HG03039 (cell line): ENCODE data around the gene CEP170B.

Experiments
- ATAC-seq: cut with Tn5 transposase; IDR thresholded peaks from one replicate; pipeline ENCODE4 v1.9.1; 2021; ENCODE audit warnings: mild to moderate bottlenecking, moderate library complexity; ENCODE audit not compliant: unreplicated experiment

Gene CEP170B

DNA sequence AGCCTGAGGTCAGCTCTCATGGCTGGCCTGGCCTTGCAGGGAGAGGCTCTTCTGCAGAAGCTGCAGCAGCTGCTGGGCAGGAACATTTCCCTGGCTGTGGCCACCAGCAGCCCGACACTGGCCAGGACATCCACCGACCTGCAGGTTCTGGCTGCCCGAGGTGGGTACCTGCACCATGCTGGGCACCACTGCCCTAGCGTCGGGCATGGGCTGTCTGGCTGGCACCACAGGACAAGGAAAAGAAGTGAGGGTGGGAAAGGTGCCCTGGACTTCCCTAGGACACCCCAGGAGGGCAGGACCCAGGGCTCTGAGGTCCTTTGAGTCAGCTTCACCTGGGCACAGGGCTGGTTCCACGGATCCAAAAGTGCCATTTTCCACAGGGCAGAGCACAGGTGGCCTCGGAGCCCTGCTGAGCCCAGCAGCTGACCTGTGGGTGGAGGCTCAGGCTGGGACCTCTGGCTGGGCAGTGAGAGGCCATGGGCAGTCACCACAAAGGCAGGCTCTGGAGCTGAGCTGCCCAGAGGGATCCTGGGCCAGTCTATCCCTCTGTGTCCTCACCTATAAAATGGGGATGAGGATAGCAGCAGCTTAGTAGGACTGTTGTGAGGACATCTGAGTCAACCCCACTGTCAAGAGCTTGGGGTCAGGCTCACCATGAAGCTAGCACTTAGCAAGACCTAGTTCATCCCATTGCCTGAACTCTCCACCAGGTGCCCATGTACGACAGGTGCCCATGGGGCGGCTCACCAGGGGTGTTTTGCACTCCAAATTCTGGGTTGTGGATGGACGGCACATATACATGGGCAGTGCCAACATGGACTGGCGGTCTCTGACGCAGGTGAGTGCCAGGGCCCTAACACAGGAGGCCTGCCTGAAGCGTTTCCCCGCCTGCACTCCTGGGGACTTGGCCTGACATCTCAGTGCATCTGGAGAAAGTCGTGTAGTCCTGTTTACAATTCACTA lies 64.5 kb downstream of the CEP170B start:
- no peak for ATAC-seq

GRCh38 chr14:104930526-104931303 lies 65.6 kb downstream of the CEP170B start:
- ATAC-seq = no peak

GRCh38 chr14:104931304-104931770 lies 66.3 kb downstream of the CEP170B start:
- no peak for ATAC-seq

DNA sequence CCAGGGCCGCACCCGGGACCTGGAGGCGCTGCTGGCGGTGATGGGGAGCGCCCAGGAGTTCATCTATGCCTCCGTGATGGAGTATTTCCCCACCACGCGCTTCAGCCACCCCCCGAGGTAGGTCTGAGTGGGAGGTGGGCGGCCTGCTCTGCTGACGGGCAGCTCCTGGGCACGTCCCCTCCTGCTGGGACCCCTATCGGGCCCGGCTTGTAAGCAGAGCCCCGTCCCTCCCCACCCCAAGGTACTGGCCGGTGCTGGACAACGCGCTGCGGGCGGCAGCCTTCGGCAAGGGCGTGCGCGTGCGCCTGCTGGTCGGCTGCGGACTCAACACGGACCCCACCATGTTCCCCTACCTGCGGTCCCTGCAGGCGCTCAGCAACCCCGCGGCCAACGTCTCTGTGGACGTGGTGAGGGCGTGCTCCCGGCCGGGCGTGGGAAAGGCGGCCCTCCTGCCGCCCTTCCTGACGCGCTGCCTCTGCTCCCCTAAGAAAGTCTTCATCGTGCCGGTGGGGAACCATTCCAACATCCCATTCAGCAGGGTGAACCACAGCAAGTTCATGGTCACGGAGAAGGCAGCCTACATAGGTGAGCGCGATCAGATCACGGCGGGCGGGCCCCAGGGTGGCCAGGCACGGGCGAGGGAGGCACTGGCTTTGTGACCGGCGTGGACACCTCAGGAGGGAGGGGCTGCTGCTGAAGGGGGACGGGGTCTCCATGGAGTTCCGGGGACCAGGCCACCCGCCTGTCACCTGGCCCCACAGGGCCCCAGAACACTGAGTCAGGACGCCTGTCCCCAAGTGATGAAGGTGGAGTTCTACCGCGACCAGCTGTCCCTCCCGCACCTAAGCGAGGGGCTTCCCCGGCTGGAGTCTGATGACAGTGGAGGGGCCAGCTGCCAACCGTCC lies 67.0 kb downstream of the CEP170B start:
- ATAC-seq = no peak

DNA sequence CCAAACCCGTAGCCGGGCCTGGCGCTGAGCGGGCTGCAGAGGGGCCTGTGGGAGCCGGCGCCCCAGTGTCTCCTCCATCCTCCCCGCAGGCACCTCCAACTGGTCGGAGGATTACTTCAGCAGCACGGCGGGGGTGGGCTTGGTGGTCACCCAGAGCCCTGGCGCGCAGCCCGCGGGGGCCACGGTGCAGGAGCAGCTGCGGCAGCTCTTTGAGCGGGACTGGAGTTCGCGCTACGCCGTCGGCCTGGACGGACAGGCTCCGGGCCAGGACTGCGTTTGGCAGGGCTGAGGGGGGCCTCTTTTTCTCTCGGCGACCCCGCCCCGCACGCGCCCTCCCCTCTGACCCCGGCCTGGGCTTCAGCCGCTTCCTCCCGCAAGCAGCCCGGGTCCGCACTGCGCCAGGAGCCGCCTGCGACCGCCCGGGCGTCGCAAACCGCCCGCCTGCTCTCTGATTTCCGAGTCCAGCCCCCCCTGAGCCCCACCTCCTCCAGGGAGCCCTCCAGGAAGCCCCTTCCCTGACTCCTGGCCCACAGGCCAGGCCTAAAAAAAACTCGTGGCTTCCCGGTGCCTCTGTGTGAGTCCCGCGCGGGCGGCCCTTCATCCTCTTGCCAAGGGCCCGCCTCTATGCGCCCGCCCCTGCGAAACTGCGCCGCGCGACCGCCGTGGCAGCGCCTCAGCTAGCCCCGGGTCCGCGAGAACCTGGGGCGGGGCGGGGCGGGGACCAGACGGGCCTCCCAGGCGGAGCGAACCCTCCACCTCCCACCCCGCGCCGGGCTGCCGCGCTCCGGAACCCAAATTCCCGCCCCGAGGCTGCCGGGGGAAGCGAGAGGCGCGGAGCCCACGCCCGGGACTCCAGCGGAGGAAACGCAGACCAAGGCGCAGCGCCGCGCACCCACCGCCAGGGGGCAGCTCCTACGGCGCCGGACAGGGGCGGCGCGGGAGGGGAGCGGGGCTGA lies 67.9 kb downstream of the CEP170B start:
- no peak for ATAC-seq

DNA sequence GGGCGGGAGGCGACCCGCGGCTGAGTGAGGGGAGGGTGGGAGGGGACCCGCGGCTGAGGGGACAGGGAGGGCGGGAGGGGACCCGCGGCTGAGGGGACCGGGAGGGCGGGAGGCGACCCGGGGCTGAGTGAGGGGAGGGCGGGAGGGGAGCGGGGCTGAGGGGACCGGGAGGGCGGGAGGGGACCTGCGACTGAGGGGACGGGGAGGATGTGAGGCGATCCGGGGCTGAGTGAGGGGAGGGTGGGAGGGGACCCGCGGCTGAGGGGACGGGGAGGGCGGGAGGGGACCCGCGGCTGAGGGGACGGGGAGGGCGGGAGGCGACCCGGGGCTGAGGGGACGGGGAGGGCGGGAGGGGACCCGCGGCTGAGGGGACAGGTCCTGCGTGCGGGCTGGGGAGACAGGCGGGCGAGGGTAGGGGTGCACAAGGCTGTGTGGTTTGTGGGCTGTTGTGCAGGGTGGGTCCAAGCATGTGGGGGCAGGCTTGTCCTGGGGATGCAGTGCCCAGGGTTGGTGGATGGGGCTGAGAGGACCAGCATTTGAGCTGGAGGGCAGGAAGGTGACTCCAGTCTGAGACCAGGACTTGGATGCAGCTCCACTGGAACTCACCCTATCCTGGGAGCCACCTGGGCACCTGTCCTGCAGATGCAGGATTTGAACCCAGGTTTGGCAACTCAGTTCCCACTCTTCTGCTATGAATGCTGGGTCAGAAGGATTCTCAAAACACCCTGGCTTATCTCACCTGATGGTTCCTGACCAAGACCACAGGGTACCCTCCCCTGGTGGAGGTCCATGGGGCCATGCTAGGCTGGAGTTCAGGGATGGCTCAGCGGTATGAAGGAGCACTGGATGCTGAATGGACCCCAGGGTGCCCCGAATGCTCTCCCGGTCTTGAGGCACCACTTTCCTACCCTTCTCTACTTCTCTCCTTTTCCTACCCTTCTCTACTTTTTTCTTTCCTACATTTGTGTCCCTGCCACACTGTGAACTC lies 69.0 kb downstream of the CEP170B start:
- ATAC-seq = no peak

- no peak for ATAC-seq
Measured at GRCh38 chr14:104935026-104935650, 70.1 kb downstream of the CEP170B start.

DNA sequence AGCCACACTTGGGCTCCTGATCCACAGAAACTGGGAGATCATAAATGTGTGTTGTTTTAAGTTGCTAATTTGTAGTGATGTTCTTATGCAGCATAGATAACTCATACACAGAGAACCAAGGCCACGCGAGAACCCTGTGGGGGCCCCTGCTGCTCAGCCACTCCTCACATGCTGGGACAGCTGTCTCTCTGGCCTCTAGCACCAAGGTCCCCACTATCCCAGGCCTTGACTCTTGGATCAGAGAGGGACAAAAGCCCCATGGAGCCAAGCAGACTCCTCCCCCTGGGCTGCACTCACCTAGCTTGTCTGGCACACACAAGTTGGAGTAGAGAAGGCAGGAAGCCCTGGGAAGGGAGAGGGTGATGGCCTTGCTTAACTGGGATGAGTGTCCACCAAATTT lies 70.9 kb downstream of the CEP170B start:
- ATAC-seq = no peak

DNA sequence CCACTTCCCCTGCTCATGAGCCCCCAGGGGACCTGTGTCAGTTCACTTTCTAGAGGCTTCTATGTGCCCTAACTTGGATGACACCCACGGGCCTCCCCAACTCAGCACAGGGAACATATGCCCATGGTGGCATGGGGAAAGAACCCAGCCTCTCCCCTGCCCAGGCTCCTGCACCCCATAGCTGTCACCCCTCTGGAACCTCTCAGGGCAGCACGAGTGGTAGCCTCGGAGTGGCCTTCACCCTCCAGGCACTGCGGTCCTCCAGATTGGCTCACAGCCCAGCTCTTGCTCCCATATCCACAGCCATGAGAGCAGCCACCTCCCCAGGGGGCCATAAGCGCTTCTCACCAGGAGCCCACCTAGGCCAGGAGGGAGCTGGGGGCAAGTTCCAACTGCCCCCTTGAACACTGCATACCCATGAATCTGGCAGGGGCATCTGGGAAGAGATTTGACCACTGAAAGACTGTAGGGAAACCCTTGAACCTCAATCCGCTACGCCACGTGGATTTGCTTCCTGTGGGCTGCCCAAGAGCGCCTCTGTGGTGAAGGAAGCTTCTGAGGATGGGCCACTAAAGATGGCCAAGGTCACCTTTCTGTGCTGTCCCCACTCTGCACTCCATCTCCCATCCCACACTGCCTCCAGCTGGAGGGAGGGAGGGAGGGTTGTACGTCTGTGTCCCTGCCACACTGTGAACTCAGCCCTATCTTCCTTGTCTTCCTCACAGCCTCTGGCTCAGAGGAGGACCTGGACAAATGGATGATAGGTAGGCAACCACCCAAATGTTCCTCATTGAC lies 71.5 kb downstream of the CEP170B start:
- ATAC-seq = no peak

- no peak for ATAC-seq
Measured at GRCh38 chr14:104937161-104937560, 72.1 kb downstream of the CEP170B start.

DNA sequence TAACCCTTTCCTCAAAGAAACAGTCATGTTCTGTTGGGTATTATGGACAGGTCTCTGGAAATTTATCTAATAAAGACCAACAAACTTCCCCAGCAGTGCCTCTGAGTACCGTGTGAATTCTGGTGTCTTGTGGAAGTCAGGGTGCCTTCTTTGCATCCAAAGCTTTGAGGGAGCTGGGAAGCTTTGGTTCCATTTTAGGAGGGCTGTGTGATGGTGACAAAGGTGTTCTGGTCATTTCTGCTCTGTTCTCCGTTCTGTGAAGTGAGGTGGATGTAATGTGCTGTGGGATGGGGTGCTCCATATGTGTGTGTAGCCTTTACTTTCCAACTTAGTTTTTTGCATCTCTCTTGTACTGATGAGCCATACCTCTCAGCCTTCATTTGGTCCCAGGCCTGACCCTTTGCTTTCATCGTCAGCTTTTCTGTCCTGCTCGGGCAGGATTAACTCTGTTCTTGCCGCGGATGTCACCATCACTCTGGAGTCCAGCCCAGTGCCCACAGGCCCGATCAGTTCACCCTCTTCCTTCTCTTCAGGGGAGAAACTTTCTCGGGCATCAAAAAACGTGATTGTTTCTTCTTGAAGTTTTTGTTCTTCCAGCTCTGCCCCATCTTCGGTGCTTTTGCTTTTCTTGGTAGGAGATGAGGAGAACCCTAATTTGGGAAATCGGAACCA lies 72.8 kb downstream of the CEP170B start:
- no peak for ATAC-seq

GRCh38 chr14:104938436-104938835 lies 73.4 kb downstream of the CEP170B start:
- no peak for ATAC-seq

GRCh38 chr14:104938960-104939359 lies 73.9 kb downstream of the CEP170B start:
- no peak for ATAC-seq

DNA sequence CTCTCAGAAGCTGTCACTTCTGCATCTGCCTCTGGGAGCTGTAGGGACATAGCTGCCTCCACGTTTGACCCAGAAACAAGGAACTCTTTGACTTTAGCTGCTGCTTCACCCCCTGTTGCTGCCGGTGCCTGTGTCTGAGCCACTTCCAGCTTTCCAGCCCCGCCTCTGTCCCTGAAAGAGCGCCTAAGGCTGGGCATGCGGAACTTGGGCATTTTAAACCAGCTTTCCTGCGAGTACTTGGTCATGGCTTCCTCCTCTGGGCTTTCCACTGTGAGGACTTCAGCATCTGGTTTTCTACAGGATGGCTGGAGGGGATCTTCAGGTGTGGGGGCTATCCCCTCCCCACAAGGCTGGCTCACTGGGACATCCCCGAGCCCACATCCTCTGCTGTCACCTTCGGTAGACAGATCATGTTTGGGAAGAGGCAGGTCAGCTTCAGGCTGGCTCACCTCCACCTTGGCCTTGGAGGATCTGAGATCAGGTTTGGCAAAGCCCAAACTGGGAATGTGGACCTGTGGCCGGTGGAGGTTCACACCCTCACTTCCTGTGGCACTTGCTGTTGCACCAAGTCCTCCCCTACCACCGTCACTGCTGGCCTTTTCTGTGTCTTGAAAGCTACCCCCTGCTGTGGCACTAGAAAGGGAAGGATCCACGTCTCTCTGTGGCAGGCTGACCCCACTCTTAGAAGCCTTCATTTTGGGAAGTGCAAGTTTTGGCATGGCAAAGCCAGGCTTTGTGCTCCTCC lies 74.8 kb downstream of the CEP170B start:
- no peak for ATAC-seq

DNA sequence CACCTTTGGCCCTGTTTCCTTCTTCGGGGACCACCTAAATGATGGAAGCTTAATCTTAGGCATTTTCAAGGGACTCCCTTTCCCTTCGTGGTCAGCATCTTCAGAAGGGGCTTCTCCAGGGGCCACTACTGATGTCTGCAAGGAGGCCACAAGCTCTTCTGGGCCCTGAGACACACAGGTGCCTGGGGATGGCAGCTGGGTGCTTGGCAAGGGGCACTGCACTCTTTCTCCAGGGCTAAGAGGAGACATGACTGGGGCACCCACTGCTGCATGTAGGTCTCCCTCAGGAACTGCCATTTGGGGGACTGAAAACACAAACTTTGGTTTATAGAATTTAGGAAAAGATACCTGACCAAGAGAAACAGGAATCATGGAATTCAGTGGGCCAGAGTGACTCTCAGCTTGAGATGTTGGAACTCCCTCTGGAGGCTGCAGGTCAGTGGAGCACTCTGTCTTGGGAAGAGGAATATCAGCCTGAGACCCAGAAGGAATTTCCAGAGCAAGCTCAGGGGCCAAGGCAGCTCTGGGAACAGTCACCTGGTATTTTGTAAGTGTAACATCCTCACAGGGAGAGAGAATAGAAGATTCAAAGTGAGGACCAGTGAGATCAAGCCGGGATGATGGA lies 75.6 kb downstream of the CEP170B start:
- no peak for ATAC-seq
